Caki2 (cell line): ENCODE measurements around the gene SLC25A3. TPM values are rescaled to one million over a fixed set of nuclear protein-coding genes. Genes with fewer than 3 reads are reported as not detected.

Experiments used
- DNase-seq: peaks from one replicate; pipeline ENCODE4 v3.0.0-alpha.2; 2015; ENCODE audit warnings: low read depth
- in situ Hi-C: cut with HindIII; loops from 2 replicates; pipeline ENCODE4 v1.10.0; 2016; ENCODE audit warnings: low sequenced_read_pairs, low pct_unique_long_range_greater_than_20kb, mixed read lengths
- total RNA-seq: library from RNA; depleted of rRNA; stranded (reverse); fragments of >200 nt; shearing (Covaris generic); gene quantifications from 2 replicates; pipeline ENCODE4 v1.2.3, GENCODE V29; 2014; ENCODE audit warnings: low replicate concordance; rRNA removed

SLC25A3 gene
- total RNA-seq, 1 experiment from 2014 or later: 707 TPM

- DNase-seq: no peak
- in situ Hi-C loops: no loop called here
Observed at GRCh38 chr12:98645572-98646067, 52.1 kb downstream of the SLC25A3 start.

GRCh38 chr12:98646294-98647090, 53.0 kb downstream of the SLC25A3 start:
- DNase-seq: peak; percentile 24
- in situ Hi-C loops: no loop called here

- no peak for DNase-seq
- in situ Hi-C loops: no loop called here
Observed at GRCh38 chr12:98651328-98651727, 57.8 kb downstream of the SLC25A3 start.

GRCh38 chr12:98653866-98654493, 60.5 kb downstream of the SLC25A3 start:
- in situ Hi-C loops: no loop called here
- DNase-seq: peak; percentile 15

Other genes with a start within 250 kb of the SLC25A3 start
- gene TMPO, start 78.1 kb upstream of the SLC25A3 start, total RNA-seq: 239 and 264 TPM in 2 replicates
- gene IKBIP, start 51.1 kb downstream of the SLC25A3 start, total RNA-seq: 68.6 and 69.9 TPM in 2 replicates
- 15.2 and 43.6 TPM in 2 replicates for gene APAF1, start 51.6 kb downstream of the SLC25A3 start, total RNA-seq